Esophagus squamous epithelium (tissue), 4 donors: Measurements from ENCODE around the gene LIPC.

Experiments
- POLR2A ChIP-seq, 4 donors: fragments of 450-650 bp; IDR thresholded peaks; one replicate each; pipeline ENCODE4 v1.6.1; 2017; ENCODE audit warnings: antibody characterized with exemption in 4 of 4, mild to moderate bottlenecking in 4 of 4, moderate library complexity in 3 of 4
- TF ChIP-seq, protein P1 (sequence below), 6 experiments: fragments of 450-650 bp in 4 of 6; fragments of 200-600 bp in 2 of 6; sonication (generic) in 2 of 6; IDR thresholded peaks; one replicate each; pipeline ENCODE4 v1.5.1; 2016 to 2019; ENCODE audit warnings: antibody characterized with exemption in 6 of 6, mild to moderate bottlenecking in 4 of 6, moderate library complexity in 4 of 6

DNA sequence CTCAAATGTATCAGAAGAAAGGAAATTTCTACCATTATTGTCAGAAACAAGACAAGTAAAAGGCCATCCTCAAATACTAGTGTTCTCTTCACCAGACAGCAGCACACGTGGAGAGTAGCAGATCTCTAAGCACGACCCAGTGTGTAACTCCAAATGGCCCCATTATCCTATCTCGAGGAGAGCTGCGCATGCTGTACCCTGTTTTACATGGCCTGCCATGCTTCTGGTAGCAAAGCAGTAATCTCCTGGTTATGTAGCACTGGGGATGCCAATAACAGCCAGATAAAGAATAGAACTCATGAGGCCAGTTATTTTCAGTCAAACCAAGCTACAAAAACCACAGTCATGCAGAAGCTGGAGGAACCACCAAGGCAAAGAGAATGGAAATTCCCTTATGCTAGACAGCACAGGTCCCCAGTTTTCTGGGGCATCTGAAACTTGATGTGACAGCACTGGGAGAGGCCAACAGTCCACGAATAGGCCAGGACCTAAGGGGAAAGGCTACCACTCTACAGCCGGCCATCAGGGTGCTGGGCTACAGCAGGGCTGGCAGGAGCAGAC, 73.0 kb downstream of the LIPC start:
- TF ChIP-seq, protein P1, sequence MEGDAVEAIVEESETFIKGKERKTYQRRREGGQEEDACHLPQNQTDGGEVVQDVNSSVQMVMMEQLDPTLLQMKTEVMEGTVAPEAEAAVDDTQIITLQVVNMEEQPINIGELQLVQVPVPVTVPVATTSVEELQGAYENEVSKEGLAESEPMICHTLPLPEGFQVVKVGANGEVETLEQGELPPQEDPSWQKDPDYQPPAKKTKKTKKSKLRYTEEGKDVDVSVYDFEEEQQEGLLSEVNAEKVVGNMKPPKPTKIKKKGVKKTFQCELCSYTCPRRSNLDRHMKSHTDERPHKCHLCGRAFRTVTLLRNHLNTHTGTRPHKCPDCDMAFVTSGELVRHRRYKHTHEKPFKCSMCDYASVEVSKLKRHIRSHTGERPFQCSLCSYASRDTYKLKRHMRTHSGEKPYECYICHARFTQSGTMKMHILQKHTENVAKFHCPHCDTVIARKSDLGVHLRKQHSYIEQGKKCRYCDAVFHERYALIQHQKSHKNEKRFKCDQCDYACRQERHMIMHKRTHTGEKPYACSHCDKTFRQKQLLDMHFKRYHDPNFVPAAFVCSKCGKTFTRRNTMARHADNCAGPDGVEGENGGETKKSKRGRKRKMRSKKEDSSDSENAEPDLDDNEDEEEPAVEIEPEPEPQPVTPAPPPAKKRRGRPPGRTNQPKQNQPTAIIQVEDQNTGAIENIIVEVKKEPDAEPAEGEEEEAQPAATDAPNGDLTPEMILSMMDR (IDR thresholded peaks at IDR 0.05), result no peak
- no peak for TF ChIP-seq POLR2A (IDR thresholded peaks at IDR 0.05)
